D721Med (cell line): ENCODE measurements around the gene NOS1AP.

Source experiments
- DNase-seq: peaks from one replicate; pipeline ENCODE4 v3.0.0; 2011; ENCODE audit warnings: low spot score; ENCODE audit not compliant: insufficient read length
- FAIRE-seq: peaks from 2 replicates; lab custom pipeline; 2011; peaks lifted over from hg19 to GRCh38; lab: Jason Lieb, UNC
- TF ChIP-seq, protein P1 (sequence below): IDR thresholded peaks from 2 replicates; pipeline ENCODE4 v1.5.1; 2012; ENCODE audit warnings: mild to moderate bottlenecking, control low read depth; ENCODE audit not compliant: insufficient read depth; ENCODE audit errors: missing control alignments

The NOS1AP gene

DNA sequence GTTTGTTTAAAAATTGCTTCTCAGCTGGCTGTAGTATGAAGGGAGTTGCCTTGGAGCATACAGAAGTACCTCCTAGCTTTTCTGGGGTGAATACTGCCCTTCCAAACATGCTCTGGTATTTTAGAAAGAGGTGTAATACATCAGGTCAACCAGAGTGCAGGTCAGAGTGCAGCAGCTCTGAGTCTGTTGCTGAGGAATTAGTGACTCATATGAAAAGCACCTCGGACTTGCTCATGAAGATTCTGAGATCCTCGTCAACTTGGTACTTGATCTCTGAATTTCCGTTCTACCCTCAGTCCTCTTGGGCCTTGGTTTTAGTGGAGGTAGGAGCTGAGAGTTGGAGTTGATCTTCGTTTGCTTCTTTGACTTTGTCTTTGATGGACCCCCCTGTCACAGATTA lies 67.3 kb downstream of the NOS1AP start:
- DNase-seq: no peak
- no peak for FAIRE-seq
- TF ChIP-seq, protein P1, sequence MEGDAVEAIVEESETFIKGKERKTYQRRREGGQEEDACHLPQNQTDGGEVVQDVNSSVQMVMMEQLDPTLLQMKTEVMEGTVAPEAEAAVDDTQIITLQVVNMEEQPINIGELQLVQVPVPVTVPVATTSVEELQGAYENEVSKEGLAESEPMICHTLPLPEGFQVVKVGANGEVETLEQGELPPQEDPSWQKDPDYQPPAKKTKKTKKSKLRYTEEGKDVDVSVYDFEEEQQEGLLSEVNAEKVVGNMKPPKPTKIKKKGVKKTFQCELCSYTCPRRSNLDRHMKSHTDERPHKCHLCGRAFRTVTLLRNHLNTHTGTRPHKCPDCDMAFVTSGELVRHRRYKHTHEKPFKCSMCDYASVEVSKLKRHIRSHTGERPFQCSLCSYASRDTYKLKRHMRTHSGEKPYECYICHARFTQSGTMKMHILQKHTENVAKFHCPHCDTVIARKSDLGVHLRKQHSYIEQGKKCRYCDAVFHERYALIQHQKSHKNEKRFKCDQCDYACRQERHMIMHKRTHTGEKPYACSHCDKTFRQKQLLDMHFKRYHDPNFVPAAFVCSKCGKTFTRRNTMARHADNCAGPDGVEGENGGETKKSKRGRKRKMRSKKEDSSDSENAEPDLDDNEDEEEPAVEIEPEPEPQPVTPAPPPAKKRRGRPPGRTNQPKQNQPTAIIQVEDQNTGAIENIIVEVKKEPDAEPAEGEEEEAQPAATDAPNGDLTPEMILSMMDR: no peak

GRCh38 chr1:162137179-162137960 lies 67.9 kb downstream of the NOS1AP start:
- DNase-seq (no peak), FAIRE-seq (no peak)
- TF ChIP-seq, protein P1: no peak

DNA sequence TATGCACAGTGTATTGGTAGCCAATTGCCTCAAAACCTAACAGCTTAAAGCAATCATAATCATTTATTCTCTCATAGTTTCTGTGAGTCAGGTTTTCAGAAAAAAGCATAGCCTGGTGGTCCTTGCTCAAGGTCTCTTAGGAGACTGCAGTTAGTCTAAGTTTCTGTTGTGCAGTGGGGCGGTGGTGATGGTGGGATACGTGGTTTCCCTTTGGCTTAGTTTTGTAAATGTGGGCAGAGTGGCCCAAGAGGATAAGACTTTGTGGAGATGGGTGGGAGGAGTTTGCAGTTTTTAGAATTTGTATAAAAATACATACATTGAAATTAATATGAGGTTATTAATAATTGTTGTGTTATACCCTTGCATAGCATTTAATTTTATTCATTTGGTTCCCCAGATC lies 68.6 kb downstream of the NOS1AP start:
- no peak for FAIRE-seq
- TF ChIP-seq, protein P1: no peak
- DNase-seq: no peak

DNA sequence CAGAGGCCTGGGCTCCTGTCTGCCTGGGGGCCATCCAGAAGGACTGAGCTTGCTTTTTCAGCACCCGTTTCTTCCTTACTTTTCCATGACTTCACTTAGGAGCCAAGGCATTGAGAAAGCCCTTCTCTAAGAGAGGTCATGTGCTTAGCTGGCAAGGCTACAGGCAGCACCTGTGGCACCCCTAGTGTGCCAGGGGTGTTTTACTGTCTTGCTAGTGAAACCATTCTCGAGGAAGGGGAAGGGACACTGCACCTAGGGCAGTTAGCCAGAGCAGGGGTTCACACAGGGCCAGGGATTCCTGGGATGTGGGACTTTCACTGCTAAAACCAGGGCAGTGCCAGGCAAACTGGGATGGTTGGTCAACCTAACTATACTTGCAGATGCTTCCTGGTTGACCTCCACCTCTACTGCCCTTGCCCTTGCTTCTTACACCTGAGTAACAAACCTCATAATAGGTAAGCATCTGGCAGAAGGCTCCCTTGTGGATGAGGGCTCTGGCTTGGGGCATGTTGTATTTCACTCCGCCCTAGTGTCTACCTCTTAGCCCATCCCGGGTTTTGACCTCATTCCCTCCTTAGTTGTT lies 69.2 kb downstream of the NOS1AP start:
- DNase-seq: no peak
- TF ChIP-seq, protein P1: no peak
- no peak for FAIRE-seq

DNA sequence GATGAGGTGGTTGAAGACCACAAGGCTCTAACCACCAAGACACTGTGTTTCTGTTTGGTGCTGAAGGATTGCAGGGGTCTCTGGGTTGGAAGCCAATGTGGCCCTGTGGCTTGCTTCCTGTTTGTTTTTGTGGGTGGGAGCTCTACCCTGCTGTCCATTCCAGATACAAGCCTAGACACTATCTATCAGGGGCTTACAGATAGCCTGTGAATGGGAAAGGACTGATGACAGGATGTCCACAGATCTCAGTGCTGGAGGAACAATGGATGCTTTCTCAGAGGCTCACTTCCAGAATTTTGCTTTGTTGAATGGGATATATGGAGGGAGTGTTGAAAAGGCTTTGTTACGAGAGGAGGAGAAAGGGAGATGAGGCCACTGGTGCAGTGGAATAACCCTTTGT lies 69.7 kb downstream of the NOS1AP start:
- FAIRE-seq: no peak
- no peak for DNase-seq
- TF ChIP-seq, protein P1: no peak

DNA sequence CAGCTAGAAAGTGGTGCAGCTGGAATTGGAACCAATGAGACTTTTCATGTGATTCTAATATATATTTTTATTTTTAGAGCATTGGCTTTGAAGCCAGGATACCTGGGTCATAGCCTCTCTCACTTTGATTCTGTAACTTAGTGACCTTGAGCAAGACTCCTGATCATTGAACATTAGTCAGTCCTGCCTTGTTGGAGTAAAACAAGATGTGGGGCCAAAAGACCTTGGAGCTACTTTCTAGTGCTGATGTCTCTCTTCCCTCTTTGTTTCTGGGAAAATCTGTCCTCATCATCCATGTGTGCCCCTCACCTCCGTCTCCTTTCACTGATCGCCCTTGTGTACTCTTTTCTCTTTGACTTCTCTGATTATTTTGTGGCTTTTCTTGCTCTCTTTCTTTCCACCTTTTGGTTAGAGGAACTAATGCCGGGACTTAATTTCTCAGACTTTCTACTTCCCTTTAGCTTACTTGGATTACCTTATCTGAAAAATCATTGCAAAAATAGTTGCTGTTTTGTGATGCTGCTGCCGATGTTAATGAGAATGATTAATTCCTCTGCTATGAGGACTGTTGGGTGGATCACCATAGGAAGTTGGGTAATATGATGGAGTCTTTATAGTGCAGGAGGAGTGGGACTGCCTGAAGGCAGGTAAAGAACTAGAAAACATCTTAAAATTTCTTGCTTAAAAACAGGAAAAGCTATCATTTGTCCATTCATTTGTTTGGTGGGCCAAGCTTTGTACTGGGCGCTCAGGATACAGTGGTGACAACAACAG lies 72.0 kb downstream of the NOS1AP start:
- no peak for FAIRE-seq
- TF ChIP-seq, protein P1: no peak
- DNase-seq: no peak
